Chondrocyte (in vitro differentiated cells): ENCODE data around the gene SNAI3. TPM values are rescaled to one million over a fixed set of nuclear protein-coding genes. Genes with fewer than 3 reads are reported as not detected.

Experiments
- DNase-seq: peaks from one replicate; pipeline ENCODE4 v3.0.0; 2021; ENCODE audit warnings: mixed read lengths, low spot score
- H3K27ac Mint-ChIP-seq: one replicate; pipeline ENCODE4 v1.8.0; 2021; ENCODE audit warnings: mild to moderate bottlenecking, moderate library complexity, mixed read lengths; ENCODE audit not compliant: unreplicated experiment
- H3K27me3 Mint-ChIP-seq: 2 replicates; pipeline ENCODE4 v1.8.0; 2021; ENCODE audit warnings: low read depth, mixed read lengths
- H3K36me3 Mint-ChIP-seq: 2 replicates; pipeline ENCODE4 v1.8.0; 2021; ENCODE audit warnings: low read depth, mixed read lengths
- H3K4me1 Mint-ChIP-seq: 2 replicates; pipeline ENCODE4 v1.8.0; 2021; ENCODE audit warnings: low read depth, mild to moderate bottlenecking, mixed read lengths
- H3K4me3 Mint-ChIP-seq: one replicate; pipeline ENCODE4 v1.8.0; 2021; ENCODE audit warnings: mild to moderate bottlenecking, moderate library complexity, mixed read lengths; ENCODE audit not compliant: unreplicated experiment
- H3K9me3 Mint-ChIP-seq: 2 replicates; pipeline ENCODE4 v1.8.0; 2021; ENCODE audit warnings: low read depth, mixed read lengths
- total RNA-seq: library from RNA; stranded (reverse); gene quantifications from 3 replicates; pipeline ENCODE4 v1.2.1, GENCODE V29; 2021
- TF ChIP-seq, protein P1 (sequence below): fragments of 200-600 bp; sonication (generic); IDR thresholded peaks from 2 replicates; pipeline ENCODE4 v1.5.0; 2021; ENCODE audit warnings: antibody characterized with exemption, mild to moderate bottlenecking, moderate library complexity

SNAI3 gene
- total RNA-seq, 1 donor from 2014 or later, result not detected

DNA sequence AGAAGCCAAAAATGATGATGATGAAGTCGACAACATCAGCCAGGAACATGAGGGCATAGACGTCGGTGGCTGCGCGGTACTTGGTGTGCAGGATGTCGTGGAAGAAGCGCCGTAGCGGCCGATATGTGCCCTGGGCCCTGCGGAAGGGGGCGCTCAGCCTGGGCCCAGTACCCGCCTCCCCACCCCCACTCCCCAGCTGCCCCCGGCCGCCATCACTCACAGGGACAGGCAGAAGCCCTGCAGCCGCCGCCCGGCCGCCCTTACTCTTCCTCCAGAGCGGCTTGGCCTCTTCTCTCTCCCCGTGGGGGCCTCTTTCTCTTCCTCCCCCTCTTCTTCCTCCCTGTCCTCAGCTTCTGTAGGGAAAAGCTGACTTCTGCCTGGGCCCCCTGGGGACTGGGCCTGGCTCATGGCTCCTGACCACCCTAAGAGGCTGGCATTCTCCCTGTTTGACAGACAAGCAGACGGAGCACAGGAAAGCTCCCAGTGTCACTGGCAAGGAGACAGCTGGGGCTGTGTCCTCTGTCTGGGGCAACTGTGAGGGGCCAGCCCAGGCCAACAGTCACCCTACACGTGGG lies 34.2 kb upstream of the SNAI3 start:
- TF ChIP-seq, protein P1, sequence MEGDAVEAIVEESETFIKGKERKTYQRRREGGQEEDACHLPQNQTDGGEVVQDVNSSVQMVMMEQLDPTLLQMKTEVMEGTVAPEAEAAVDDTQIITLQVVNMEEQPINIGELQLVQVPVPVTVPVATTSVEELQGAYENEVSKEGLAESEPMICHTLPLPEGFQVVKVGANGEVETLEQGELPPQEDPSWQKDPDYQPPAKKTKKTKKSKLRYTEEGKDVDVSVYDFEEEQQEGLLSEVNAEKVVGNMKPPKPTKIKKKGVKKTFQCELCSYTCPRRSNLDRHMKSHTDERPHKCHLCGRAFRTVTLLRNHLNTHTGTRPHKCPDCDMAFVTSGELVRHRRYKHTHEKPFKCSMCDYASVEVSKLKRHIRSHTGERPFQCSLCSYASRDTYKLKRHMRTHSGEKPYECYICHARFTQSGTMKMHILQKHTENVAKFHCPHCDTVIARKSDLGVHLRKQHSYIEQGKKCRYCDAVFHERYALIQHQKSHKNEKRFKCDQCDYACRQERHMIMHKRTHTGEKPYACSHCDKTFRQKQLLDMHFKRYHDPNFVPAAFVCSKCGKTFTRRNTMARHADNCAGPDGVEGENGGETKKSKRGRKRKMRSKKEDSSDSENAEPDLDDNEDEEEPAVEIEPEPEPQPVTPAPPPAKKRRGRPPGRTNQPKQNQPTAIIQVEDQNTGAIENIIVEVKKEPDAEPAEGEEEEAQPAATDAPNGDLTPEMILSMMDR, result no peak
- Mint-ChIP-seq H3K9me3 (no peaks in the 10 kb centered on the region), H3K27ac (no peak overlapping the region), H3K4me3 (no peak overlapping the region), H3K4me1 (no peaks in the 10 kb centered on the region), H3K36me3 (peaks cover 24% of the 10 kb centered on the region), H3K27me3 (no peaks in the 10 kb centered on the region)
- DNase-seq, result no peak

DNA sequence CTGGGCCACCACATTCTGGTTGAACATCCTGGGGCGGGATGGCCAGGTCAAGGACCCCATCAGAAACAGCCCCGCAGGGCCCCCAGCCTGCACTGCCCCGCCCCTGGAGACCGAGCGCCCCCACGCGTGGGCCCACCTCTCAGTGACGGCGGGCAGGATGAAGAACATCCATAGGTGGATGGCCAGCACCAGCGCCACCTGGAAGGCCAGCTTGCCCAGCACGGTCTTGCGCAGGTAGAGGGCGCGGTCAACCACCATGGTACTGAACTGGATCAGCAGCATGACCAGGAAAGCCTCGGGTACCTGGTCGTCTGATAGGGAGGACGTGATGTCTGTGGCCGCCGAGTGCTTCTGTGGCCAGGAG lies 33.6 kb upstream of the SNAI3 start:
- DNase-seq, result no peak
- TF ChIP-seq, protein P1, result no peak
- no peaks in the 10 kb centered on the region for H3K9me3 Mint-ChIP-seq
- H3K36me3 Mint-ChIP-seq, result peaks cover 24% of the 10 kb centered on the region
- no peaks in the 10 kb centered on the region for H3K4me1 Mint-ChIP-seq
- no peak overlapping the region for H3K4me3 Mint-ChIP-seq
- H3K27ac Mint-ChIP-seq, result no peak overlapping the region
- no peaks in the 10 kb centered on the region for H3K27me3 Mint-ChIP-seq

DNA sequence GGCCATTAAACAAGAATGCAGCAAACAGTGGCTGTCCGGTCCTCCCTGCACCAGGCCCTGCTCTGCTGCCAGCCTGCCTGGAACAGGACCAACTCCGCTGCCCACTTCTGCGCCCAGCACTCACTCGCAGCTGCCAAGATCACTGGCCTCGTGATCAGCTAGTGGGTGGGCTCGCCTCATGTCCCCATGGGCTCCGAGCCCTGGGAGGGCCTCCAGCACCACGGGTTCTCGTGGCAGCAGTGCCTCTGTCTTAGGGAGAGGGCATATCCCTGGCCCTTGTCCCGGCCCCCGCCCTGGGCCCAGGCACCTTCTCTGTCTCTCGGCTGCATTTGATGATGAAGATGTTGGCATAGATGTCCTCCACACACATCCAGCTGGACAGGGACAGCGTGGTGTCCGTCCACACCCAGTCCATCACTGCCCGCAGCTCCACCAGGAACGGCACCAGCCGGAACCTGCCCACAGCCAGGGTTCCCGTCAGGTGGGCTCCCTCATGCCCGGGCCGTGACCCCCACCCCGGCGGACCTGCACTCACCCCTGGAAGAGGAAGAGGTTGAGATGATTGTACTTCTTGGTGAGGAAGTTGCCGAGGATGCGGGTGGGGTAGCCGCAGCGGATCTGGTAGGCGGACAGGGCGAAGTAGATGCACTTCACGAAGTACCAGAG lies 33.1 kb upstream of the SNAI3 start:
- no peak for DNase-seq
- H3K4me3 Mint-ChIP-seq, result no peak overlapping the region
- H3K9me3 Mint-ChIP-seq, result no peaks in the 10 kb centered on the region
- no peaks in the 10 kb centered on the region for H3K4me1 Mint-ChIP-seq
- TF ChIP-seq, protein P1, result no peak
- H3K27ac Mint-ChIP-seq, result no peak overlapping the region
- no peaks in the 10 kb centered on the region for H3K27me3 Mint-ChIP-seq
- H3K36me3 Mint-ChIP-seq, result peaks cover 21% of the 10 kb centered on the region

DNA sequence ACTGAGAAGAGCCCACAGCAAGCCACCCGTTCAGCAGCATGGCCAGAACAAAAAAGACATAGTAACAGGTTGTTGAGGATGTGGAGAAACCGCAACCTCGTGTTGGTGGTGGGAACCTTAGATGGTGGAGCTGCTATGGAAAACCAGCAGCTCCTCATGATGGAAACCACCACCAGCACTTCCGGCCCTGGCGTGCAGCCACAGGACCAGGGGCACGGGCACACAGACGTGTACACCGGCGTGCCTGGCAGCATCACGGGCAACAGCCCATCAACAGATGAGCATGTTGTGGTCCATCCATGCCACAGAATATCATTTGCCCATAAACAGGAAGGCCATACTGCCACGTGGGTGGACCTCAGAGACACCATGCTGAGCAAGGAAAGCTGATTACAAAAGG lies 31.9 kb upstream of the SNAI3 start:
- H3K4me3 Mint-ChIP-seq, result no peak overlapping the region
- H3K27me3 Mint-ChIP-seq, result no peaks in the 10 kb centered on the region

DNA sequence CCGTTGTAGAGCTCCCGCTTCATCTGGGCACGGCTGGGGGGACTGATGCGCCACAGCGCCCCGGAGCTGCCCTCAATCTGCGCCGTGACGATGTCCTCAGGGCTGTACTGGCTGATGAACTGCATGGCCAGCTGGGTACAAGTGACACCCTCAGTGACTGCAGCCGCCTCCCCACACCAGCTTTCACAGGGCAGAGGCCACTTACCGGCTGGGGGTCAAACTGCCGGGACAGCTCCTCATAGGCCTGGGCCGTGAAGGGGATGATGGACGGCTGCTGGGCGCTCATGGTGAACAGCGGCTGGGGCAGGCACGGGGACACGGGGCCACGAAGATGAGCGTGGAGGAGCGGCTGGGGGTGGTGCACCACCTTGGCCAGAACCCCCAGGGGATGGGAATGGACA lies 30.3 kb upstream of the SNAI3 start:
- Mint-ChIP-seq H3K4me1 (no peaks in the 10 kb centered on the region), H3K36me3 (peaks cover 18% of the 10 kb centered on the region)

More for the DNA sequence above, 31.9 kb upstream of the SNAI3 start:
- TF ChIP-seq, protein P1, result no peak
- Mint-ChIP-seq H3K27ac (peak overlapping the region; percentile 32), H3K9me3 (no peaks in the 10 kb centered on the region), H3K4me1 (no peaks in the 10 kb centered on the region), H3K36me3 (peaks cover 18% of the 10 kb centered on the region)
- no peak for DNase-seq

More for the DNA sequence above, 30.3 kb upstream of the SNAI3 start:
- Mint-ChIP-seq H3K9me3 (no peaks in the 10 kb centered on the region), H3K27me3 (no peaks in the 10 kb centered on the region), H3K27ac (no peak overlapping the region), H3K4me3 (no peak overlapping the region)
- DNase-seq, result no peak
- TF ChIP-seq, protein P1, result no peak
